ENCODE results near the gene TCEA2.

TCEA2 gene

GRCh38 chr20:64050261-64051032, 12.6 kb upstream of the TCEA2 start:
- DNase-seq: no peak

- no peak for DNase-seq
Measured at GRCh38 chr20:64051033-64051452, 12.0 kb upstream of the TCEA2 start.

- no peak for DNase-seq
Measured at GRCh38 chr20:64051561-64052325, 11.3 kb upstream of the TCEA2 start.

GRCh38 chr20:64052326-64052722, 10.7 kb upstream of the TCEA2 start:
- no peak for DNase-seq

GRCh38 chr20:64052987-64053840, 9.8 kb upstream of the TCEA2 start:
- no peak for DNase-seq

GRCh38 chr20:64053841-64054661, 8.9 kb upstream of the TCEA2 start:
- peak; percentile 36 for DNase-seq

- DNase-seq: no peak
Measured at GRCh38 chr20:64055396-64055892, 7.6 kb upstream of the TCEA2 start.

- no peak for DNase-seq
Measured at GRCh38 chr20:64055893-64056638, 6.9 kb upstream of the TCEA2 start.

GRCh38 chr20:64056639-64056888, 6.4 kb upstream of the TCEA2 start:
- DNase-seq: no peak

GRCh38 chr20:64056889-64057627, 5.9 kb upstream of the TCEA2 start:
- DNase-seq: no peak

GRCh38 chr20:64057628-64058498, 5.1 kb upstream of the TCEA2 start:
- DNase-seq: peak; percentile 87

- no peak for DNase-seq
Measured at GRCh38 chr20:64058536-64058935, 4.5 kb upstream of the TCEA2 start.

GRCh38 chr20:64062276-64062595, 762 bp upstream of the TCEA2 start:
- DNase-seq: peak; percentile 43

- DNase-seq: peak; percentile 52
Measured at GRCh38 chr20:64063389-64064144, 569 bp downstream of the TCEA2 start.

- no peak for DNase-seq
Measured at GRCh38 chr20:64064145-64064698, 1.2 kb downstream of the TCEA2 start.

- DNase-seq: no peak
Measured at GRCh38 chr20:64065062-64065973, 2.3 kb downstream of the TCEA2 start.

- no peak for DNase-seq
Measured at GRCh38 chr20:64065974-64066343, 3.0 kb downstream of the TCEA2 start.
